HG03135 (cell line): ENCODE data around the gene RAB6D.
"Not testable (repeated sequence)": the region's sequence is repeated elsewhere in the genome, so short reads cannot be mapped to it uniquely, and the experiment has no call there.

Experiments
- ATAC-seq: cut with Tn5 transposase; IDR thresholded peaks from one replicate; pipeline ENCODE4 v1.9.1; 2021; ENCODE audit warnings: mild to moderate bottlenecking, moderate library complexity; ENCODE audit not compliant: unreplicated experiment

RAB6D gene

GRCh38 chr2:131367352-131367751 is 3.4 kb upstream of the RAB6D start:
- ATAC-seq: no peak

GRCh38 chr2:131366643-131367042 is 2.7 kb upstream of the RAB6D start:
- no peak for ATAC-seq

GRCh38 chr2:131365452-131365851 is 1.5 kb upstream of the RAB6D start:
- no peak for ATAC-seq

GRCh38 chr2:131363213-131363612 is 755 bp downstream of the RAB6D start:
- not testable (repeated sequence) for ATAC-seq

GRCh38 chr2:131361773-131362172 is 2.2 kb downstream of the RAB6D start:
- ATAC-seq: not testable (repeated sequence)

- not testable (repeated sequence) for ATAC-seq
These were observed 10.7 kb downstream of the RAB6D start for GRCh38 chr2:131353167-131353697.

GRCh38 chr2:131349021-131349420 is 14.9 kb downstream of the RAB6D start:
- no peak for ATAC-seq

GRCh38 chr2:131347035-131347434 is 16.9 kb downstream of the RAB6D start:
- ATAC-seq: not testable (repeated sequence)

GRCh38 chr2:131339307-131339706 is 24.7 kb downstream of the RAB6D start:
- not testable (repeated sequence) for ATAC-seq

- not testable (repeated sequence) for ATAC-seq
These were observed 28.6 kb downstream of the RAB6D start for GRCh38 chr2:131335319-131335718.

- not testable (repeated sequence) for ATAC-seq
These were observed 31.3 kb downstream of the RAB6D start for GRCh38 chr2:131332709-131333108.

GRCh38 chr2:131331000-131331399 is 33.0 kb downstream of the RAB6D start:
- ATAC-seq: not testable (repeated sequence)

- ATAC-seq: no peak
These were observed 41.8 kb downstream of the RAB6D start for GRCh38 chr2:131322209-131322608.

- ATAC-seq: not testable (repeated sequence)
These were observed 42.6 kb downstream of the RAB6D start for GRCh38 chr2:131321344-131321743.

- not testable (repeated sequence) for ATAC-seq
These were observed 53.0 kb downstream of the RAB6D start for GRCh38 chr2:131311001-131311400.
